Endothelial cell of umbilical vein (primary cell): ENCODE measurements around the gene FAM219A.

Experiments
- CTCF ChIP-seq, 2 donors: IDR thresholded peaks; 1 replicate in 1 of 2; 2 replicates in 1 of 2; pipeline ENCODE4 v1.5.1; 2011; ENCODE audit warnings: low read length in 2 of 2, mild to moderate bottlenecking in 2 of 2, moderate library complexity in 2 of 2, control low read depth in 1 of 2, inconsistent platforms in 1 of 2, low read depth in 1 of 2; ENCODE audit not compliant: insufficient read depth in 1 of 2; ENCODE audit errors: extremely low read depth in 1 of 2
- EZH2 ChIP-seq: IDR thresholded peaks from 2 replicates; pipeline ENCODE4 v1.6.1; 2012; ENCODE audit warnings: borderline replicate concordance, low read depth, mild to moderate bottlenecking, moderate library complexity, low read length, inconsistent platforms; ENCODE audit not compliant: severe bottlenecking
- MAX ChIP-seq: IDR thresholded peaks from 2 replicates; pipeline ENCODE4 v1.6.1; 2011; ENCODE audit not compliant: insufficient read depth, insufficient read length
- POLR2A ChIP-seq: IDR thresholded peaks from 2 replicates; pipeline ENCODE4 v1.6.1; 2012; ENCODE audit warnings: low read depth, mild to moderate bottlenecking, control low read depth, low read length

GRCh38 chr9:34382054-34382453 is 76.3 kb downstream of the FAM219A start:
- TF ChIP-seq MAX: no peak
- no peak for TF ChIP-seq CTCF (IDR thresholded peaks at IDR 0.05; ENCODE audit: extremely low read depth in 1 of 2, insufficient read depth in 1 of 2, low read depth in 1 of 2, low read length in 2 of 2)
- TF ChIP-seq EZH2: no peak
- no peak for TF ChIP-seq POLR2A
